DND-41 (cell line): Measurements from ENCODE around the gene PHC2.

ENCODE experiments used
- CTCF ChIP-seq: IDR thresholded peaks from 2 replicates; pipeline ENCODE4 v1.5.1; 2012; ENCODE audit warnings: borderline replicate concordance, low read length, moderate library complexity, mild to moderate bottlenecking; ENCODE audit not compliant: poor library complexity, severe bottlenecking; ENCODE audit errors: extremely low read depth
- EZH2 ChIP-seq: IDR thresholded peaks from 3 replicates; pipeline ENCODE4 v1.6.1; 2012; ENCODE audit warnings: borderline replicate concordance, low read depth, mild to moderate bottlenecking, moderate library complexity, low read length, inconsistent platforms; ENCODE audit not compliant: severe bottlenecking

GRCh38 chr1:33332881-33333280, 98.0 kb downstream of the PHC2 start:
- TF ChIP-seq CTCF (no peak), EZH2 (no peak)
